GM19240 (cell line): ENCODE results near the gene HELZ.
"Not testable (repeated sequence)": the region's sequence is repeated elsewhere in the genome, so short reads cannot be mapped to it uniquely, and the experiment has no call there.

ENCODE experiments used
- DNase-seq: peaks from one replicate; pipeline ENCODE4 v3.0.0; 2011; ENCODE audit warnings: low spot score; ENCODE audit not compliant: insufficient read length

Gene HELZ

GRCh38 chr17:67229109-67229955 is 15.7 kb downstream of the HELZ start:
- DNase-seq: no peak

GRCh38 chr17:67227488-67227887 is 17.5 kb downstream of the HELZ start:
- no peak for DNase-seq

DNA sequence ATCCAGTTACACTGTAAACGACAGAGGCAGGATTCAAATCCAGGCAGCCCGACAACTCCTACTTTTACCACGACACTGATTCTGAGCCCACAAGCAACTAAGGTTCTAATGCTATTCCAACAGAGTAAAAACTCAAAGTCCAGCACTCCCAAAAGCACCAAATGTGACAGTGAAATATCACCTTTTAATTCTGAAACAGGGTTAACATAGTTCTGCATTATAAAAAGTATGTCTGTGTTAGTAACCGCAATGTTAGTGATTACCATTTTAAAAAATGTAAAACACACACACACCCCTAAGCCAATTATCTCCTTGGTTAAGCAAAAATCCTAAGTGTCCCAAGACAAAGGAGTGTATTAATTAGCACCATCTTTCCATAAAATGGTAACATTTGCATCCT is 19.7 kb downstream of the HELZ start:
- no peak for DNase-seq

DNA sequence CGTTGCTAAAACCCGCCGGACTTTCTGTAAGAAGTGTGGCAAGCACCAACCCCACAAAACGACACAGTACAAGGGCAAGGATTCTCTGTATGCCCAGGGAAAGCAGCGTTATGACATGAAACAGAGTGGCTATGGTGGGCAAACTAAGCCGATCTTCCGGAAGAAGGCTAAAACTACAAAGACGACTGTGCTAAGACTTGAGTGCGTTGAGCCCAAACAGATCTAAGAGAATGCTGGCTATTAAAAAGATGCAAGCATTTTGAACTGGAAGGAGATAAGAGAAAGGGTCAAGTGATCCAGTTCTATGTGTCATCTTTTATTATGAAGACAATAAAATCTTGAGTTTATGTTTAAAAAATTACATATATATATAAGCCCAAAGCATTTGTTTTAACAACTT is 20.3 kb downstream of the HELZ start:
- no peak for DNase-seq

GRCh38 chr17:67223924-67224323 is 21.1 kb downstream of the HELZ start:
- no peak for DNase-seq

- no peak for DNase-seq
These were observed 23.7 kb downstream of the HELZ start for GRCh38 chr17:67221062-67221998.

- no peak for DNase-seq
These were observed 26.5 kb downstream of the HELZ start for GRCh38 chr17:67218385-67218950.

DNA sequence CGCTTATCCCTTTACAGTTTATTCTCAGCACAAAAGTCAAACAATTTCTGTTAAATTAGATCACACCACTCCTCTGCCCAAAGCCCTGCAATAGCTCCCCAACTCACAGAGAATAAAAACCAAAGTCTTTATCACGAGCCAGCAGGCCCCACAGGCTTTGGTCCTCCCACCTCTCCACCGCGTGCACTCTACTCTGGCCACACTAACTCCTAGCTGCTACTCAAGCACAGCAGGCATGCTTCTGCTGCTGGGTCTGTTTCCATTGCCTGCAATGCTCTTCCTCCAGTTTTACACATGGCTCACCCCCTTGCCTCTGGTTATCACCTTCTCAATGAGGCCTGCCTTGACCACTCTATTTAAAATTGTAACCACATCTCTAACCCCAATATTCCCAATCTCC is 27.6 kb downstream of the HELZ start:
- DNase-seq: no peak

DNA sequence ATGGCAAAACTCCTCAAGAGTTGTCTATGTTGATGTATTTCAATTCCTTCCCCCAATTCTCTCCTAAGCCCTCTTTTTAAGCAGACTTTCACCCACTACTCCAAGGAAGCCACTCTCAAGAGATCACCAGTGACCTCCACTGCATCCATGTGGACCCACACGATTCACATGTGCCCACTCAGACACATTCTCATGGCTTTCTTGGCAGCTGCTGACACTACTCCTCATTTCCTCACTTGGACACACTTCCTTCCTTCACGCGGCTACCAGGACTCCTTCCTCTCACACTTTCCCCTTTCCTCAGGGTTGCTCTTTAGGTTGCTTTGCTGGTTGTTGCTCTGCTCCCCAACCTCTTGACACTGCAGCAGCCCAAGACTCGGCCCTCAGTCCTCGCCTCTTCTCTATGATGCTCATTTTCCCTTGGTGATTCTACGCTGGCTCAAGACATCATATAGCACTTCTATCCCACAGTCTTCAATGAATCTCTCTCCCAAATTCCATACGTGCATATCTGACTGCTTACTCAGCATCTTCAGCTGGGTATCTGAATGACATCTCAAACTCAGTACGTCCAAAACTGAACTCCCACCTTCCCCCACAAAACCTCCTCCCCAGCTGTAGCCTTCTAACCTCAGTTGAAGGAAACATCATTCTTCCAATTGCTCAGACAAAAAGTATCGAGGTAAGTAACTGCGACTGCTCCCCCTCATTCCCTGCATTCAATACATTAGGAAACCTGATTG is 28.2 kb downstream of the HELZ start:
- DNase-seq: no peak

DNA sequence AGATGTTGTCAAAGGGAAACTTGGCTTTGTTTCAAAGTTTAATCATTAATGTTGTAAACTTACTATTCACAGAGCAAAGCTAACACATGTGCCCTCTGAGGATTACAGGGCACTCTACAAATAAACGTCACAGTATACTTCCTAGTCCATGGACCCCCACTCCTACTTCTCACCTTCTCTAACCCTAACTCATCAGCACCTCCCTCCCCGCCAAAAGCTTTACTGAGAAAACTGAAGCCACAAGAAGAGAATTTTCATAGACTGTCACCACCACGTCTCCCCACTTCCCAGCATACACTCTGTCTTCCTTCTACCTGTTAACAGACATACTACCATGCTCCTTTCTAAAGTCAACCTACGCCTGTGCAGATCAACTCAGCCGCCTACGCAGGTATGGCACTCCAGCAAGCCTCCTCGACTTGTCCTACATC is 29.0 kb downstream of the HELZ start:
- no peak for DNase-seq

DNA sequence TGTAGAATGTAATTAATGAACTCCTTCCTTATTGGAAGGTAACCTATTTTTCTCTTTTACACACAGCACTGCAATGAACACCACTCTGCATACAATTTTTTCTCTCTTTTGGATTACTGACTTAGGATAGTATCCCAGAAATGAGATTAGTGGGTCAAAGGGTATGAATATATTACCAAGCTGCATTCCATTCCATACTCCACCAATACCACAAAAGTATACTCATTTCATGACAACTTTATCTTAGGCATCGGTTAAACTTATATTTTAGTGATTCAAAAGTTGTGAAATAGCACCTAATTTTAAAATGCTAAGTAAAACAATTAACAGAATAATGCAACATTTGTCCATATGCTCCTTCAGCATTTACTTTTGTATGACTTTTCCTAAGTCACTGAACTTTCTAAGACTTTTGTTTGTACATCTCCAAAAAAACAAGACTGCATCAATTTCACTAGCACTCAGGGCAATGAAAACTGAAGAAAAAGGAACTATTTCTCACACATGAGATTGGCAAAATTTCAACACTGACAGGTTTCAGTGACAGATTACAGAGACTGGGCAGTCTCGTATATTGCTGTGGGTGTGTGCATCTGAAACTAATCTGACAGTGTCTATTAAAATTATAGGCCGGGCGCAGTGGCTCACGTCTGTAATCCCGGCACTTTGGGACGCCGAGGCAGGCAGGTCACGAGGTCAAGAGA is 32.1 kb downstream of the HELZ start:
- DNase-seq: no peak

DNA sequence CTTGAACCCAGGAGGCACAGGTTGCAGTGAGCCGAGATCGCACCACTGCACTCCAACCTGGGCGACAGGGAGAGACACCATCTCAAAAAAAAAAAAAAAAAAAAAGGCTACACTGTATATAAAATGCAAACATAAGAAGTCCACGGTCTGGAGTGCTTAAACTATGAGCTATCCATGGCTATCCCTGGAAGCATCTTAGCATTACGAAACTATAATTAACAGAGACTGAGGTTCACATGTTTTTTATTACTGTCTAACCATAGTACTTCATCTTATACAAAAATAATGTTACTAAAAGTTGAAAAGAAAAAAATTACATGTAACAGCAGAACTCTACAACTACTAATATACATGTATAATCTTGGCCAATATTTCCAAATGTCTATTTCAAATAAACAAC is 32.8 kb downstream of the HELZ start:
- no peak for DNase-seq

DNA sequence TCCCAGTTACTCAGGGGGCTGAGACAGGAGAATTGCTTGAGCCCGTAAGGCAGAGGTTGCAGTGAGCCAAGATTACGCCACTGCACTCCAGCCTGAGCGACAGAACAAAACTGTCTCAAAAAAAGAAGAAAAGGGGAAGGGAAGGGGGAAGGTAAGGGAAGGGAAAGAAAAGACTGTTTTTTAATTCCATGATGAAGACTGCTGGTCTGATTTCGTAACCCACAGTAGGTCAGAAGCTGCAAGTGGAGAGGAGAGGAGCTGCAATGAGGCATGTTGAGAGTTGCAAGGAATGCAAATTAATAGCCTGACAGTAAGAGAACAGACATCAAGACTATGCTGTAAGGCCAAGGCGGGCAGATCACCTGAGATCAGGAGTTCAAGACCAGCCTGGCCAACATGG is 33.3 kb downstream of the HELZ start:
- DNase-seq: no peak

DNA sequence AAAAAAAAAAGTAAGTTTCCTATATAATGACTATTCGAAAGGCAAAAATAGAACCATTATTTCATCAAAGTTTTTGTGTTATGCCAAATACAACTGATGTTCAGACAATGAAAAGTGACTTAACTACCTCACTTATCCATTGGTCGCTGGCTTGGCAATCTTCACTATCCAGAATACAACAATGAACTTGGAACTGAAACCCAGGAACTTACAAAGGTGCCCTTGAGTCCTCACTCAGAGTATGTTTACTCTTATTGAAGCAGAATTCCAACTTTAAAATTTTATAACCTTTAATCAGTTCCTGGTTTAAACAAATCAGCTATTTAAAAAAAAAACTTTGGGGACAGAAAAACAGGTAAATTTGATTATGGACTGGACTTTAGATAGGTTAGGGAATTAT is 34.1 kb downstream of the HELZ start:
- DNase-seq: no peak

- no peak for DNase-seq
These were observed 36.8 kb downstream of the HELZ start for GRCh38 chr17:67208232-67208631.

GRCh38 chr17:67203818-67204217 is 41.2 kb downstream of the HELZ start:
- no peak for DNase-seq

DNA sequence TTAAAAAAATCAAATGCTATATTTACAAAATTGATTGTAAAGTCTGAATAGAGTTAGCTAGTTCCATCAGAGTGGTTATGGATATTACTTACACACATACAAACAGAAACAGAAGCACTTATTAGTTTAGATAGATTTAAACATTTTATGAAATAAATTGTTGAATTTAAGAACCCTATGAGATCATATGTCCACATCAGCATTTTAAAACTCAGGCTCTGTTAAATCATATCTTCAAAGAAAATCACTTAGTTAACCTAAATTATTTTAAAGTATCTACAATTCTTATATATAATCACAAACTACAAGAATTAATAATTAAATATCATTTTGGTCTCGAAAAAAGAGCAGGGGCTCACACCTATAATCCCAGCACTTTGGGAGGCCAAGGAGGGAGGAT is 42.5 kb downstream of the HELZ start:
- no peak for DNase-seq

DNA sequence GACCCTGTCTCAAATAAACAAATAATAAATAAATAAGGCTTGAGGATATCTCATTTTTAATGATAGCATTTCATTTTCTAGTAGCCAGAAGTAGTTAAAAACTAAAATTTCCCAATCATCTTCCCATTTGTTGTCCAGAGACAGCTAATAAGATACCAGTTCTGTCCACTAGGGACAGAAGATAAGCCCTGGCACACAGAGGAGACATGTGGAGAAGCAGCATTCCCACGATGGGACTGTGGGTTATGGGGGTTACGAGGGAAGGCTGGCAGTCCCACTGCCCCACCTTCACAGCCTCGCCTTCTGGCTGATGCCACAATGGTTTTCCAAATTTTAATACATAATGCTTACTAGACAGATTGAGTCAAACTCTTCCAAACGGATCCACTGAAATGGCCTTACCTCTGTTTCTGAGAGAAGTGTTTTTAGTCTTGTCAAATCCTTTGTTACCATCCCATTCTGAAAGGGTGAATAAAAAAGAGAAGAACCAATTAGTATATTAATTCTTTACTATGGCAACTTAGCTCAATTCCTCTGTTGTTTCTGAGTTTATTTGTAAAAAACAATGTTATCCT is 44.2 kb downstream of the HELZ start:
- no peak for DNase-seq

- DNase-seq: no peak
These were observed 46.9 kb downstream of the HELZ start for GRCh38 chr17:67198131-67198530.

DNA sequence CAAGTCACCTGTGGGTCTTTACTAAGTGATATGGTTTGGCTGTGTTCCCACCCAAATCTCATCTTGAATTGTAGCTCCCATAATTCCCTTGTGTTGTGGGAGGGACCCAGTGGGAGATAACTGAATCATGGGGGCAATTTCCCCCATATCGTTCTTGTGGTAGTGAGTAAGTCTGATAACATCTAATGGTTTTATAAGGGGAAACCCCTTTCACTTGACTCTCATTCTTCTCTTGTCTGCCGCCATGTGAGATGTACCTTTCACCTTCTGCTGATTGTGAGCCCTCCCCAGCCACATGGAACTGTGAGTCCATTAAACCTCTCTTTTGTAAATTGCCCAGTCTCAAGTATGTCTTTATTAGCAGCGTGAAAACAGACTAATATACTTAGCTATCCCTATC is 48.0 kb downstream of the HELZ start:
- not testable (repeated sequence) for DNase-seq
